B cell (primary cell): Measurements from ENCODE around the gene MRPS34.

Source experiments
- EZH2 ChIP-seq: IDR thresholded peaks from 2 replicates; pipeline ENCODE4 v1.6.1; 2012; ENCODE audit warnings: borderline replicate concordance, low read depth, mild to moderate bottlenecking, moderate library complexity, low read length; ENCODE audit not compliant: insufficient read depth, poor library complexity, severe bottlenecking
- TF ChIP-seq, protein P1 (sequence below): fragments of 200-600 bp; IDR thresholded peaks from one replicate; pipeline ENCODE4 v1.8.0; 2022; ENCODE audit warnings: antibody characterized with exemption, mild to moderate bottlenecking

GRCh38 chr16:1724491-1724890 lies 48.4 kb downstream of the MRPS34 start:
- no peak for TF ChIP-seq EZH2
- TF ChIP-seq, protein P1, sequence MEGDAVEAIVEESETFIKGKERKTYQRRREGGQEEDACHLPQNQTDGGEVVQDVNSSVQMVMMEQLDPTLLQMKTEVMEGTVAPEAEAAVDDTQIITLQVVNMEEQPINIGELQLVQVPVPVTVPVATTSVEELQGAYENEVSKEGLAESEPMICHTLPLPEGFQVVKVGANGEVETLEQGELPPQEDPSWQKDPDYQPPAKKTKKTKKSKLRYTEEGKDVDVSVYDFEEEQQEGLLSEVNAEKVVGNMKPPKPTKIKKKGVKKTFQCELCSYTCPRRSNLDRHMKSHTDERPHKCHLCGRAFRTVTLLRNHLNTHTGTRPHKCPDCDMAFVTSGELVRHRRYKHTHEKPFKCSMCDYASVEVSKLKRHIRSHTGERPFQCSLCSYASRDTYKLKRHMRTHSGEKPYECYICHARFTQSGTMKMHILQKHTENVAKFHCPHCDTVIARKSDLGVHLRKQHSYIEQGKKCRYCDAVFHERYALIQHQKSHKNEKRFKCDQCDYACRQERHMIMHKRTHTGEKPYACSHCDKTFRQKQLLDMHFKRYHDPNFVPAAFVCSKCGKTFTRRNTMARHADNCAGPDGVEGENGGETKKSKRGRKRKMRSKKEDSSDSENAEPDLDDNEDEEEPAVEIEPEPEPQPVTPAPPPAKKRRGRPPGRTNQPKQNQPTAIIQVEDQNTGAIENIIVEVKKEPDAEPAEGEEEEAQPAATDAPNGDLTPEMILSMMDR: no peak
